Mucosa of stomach (tissue), 1 donor: Measurements from ENCODE around the gene ARMH2.

Source experiments
- H3K27me3 ChIP-seq: one replicate; pipeline ENCODE4 v1.7.0; 2013; ENCODE audit warnings: mild to moderate bottlenecking, low read length; ENCODE audit not compliant: control insufficient read depth, insufficient read depth
- H3K36me3 ChIP-seq: one replicate; pipeline ENCODE4 v1.7.0; 2013; ENCODE audit warnings: low read length; ENCODE audit not compliant: control insufficient read depth, insufficient read depth
- H3K4me1 ChIP-seq: one replicate; pipeline ENCODE4 v1.7.0; 2013; ENCODE audit warnings: mild to moderate bottlenecking, low read length; ENCODE audit not compliant: control insufficient read depth, insufficient read depth
- H3K4me3 ChIP-seq: one replicate; pipeline ENCODE4 v1.7.0; 2013; ENCODE audit warnings: low read length
- H3K9ac ChIP-seq: one replicate; pipeline ENCODE4 v1.7.0; 2013; ENCODE audit warnings: mild to moderate bottlenecking, low read length, moderate library complexity
- H3K9me3 ChIP-seq: one replicate; pipeline ENCODE4 v1.7.0; 2013; ENCODE audit warnings: mild to moderate bottlenecking, low read length, moderate library complexity; ENCODE audit not compliant: control insufficient read depth
- donor health status: Pancreatic carcinoma.

Gene ARMH2

GRCh38 chr6:24831771-24832716, 33.3 kb upstream of the ARMH2 start:
- no peaks in the 10 kb centered on the region for H3K4me1 ChIP-seq
- H3K27me3 ChIP-seq, result no peaks in the 10 kb centered on the region
- H3K4me3 ChIP-seq, result no peak overlapping the region
- H3K9me3 ChIP-seq, result no peaks in the 10 kb centered on the region
- no peak overlapping the region for H3K9ac ChIP-seq
- H3K36me3 ChIP-seq, result no peaks in the 10 kb centered on the region

- Histone ChIP-seq H3K9me3 (no peaks in the 10 kb centered on the region), H3K9ac (no peak overlapping the region), H3K4me1 (no peaks in the 10 kb centered on the region), H3K36me3 (no peaks in the 10 kb centered on the region), H3K4me3 (no peak overlapping the region), H3K27me3 (no peaks in the 10 kb centered on the region)
Measured at GRCh38 chr6:24829657-24830056, 30.9 kb upstream of the ARMH2 start.

GRCh38 chr6:24827970-24828369, 29.3 kb upstream of the ARMH2 start:
- Histone ChIP-seq H3K9me3 (no peaks in the 10 kb centered on the region), H3K9ac (no peak overlapping the region), H3K36me3 (no peaks in the 10 kb centered on the region), H3K27me3 (no peaks in the 10 kb centered on the region), H3K4me1 (no peaks in the 10 kb centered on the region), H3K4me3 (no peak overlapping the region)

GRCh38 chr6:24827162-24827561, 28.4 kb upstream of the ARMH2 start:
- Histone ChIP-seq H3K4me3 (no peak overlapping the region), H3K4me1 (no peaks in the 10 kb centered on the region), H3K9ac (no peak overlapping the region), H3K36me3 (no peaks in the 10 kb centered on the region), H3K9me3 (no peaks in the 10 kb centered on the region), H3K27me3 (no peaks in the 10 kb centered on the region)

GRCh38 chr6:24825130-24825630, 26.5 kb upstream of the ARMH2 start:
- H3K9ac ChIP-seq, result no peak overlapping the region
- H3K4me1 ChIP-seq, result no peaks in the 10 kb centered on the region
- no peaks in the 10 kb centered on the region for H3K27me3 ChIP-seq
- H3K36me3 ChIP-seq, result no peaks in the 10 kb centered on the region
- H3K9me3 ChIP-seq, result no peaks in the 10 kb centered on the region
- H3K4me3 ChIP-seq, result no peak overlapping the region

- H3K27me3 ChIP-seq, result no peaks in the 10 kb centered on the region
- H3K4me3 ChIP-seq, result no peak overlapping the region
- no peak overlapping the region for H3K9ac ChIP-seq
- H3K9me3 ChIP-seq, result no peaks in the 10 kb centered on the region
- no peaks in the 10 kb centered on the region for H3K36me3 ChIP-seq
- H3K4me1 ChIP-seq, result no peaks in the 10 kb centered on the region
Measured at GRCh38 chr6:24824142-24824938, 25.6 kb upstream of the ARMH2 start.

GRCh38 chr6:24823185-24823584, 24.5 kb upstream of the ARMH2 start:
- no peaks in the 10 kb centered on the region for H3K27me3 ChIP-seq
- H3K9me3 ChIP-seq, result no peaks in the 10 kb centered on the region
- H3K4me1 ChIP-seq, result no peaks in the 10 kb centered on the region
- no peak overlapping the region for H3K9ac ChIP-seq
- H3K4me3 ChIP-seq, result no peak overlapping the region
- no peaks in the 10 kb centered on the region for H3K36me3 ChIP-seq

GRCh38 chr6:24822696-24823095, 24.0 kb upstream of the ARMH2 start:
- Histone ChIP-seq H3K36me3 (no peaks in the 10 kb centered on the region), H3K9ac (no peak overlapping the region)

GRCh38 chr6:24821860-24822444, 23.2 kb upstream of the ARMH2 start:
- H3K4me3 ChIP-seq, result no peak overlapping the region
- no peaks in the 10 kb centered on the region for H3K27me3 ChIP-seq
- H3K9me3 ChIP-seq, result no peaks in the 10 kb centered on the region
- H3K4me1 ChIP-seq, result no peaks in the 10 kb centered on the region
- H3K36me3 ChIP-seq, result no peaks in the 10 kb centered on the region
- no peak overlapping the region for H3K9ac ChIP-seq

More at GRCh38 chr6:24822696-24823095, 24.0 kb upstream of the ARMH2 start:
- no peaks in the 10 kb centered on the region for H3K4me1 ChIP-seq
- no peaks in the 10 kb centered on the region for H3K27me3 ChIP-seq
- H3K4me3 ChIP-seq, result no peak overlapping the region
- H3K9me3 ChIP-seq, result no peaks in the 10 kb centered on the region

- Histone ChIP-seq H3K27me3 (no peaks in the 10 kb centered on the region), H3K9me3 (no peaks in the 10 kb centered on the region), H3K4me1 (no peaks in the 10 kb centered on the region), H3K9ac (no peak overlapping the region), H3K36me3 (no peaks in the 10 kb centered on the region), H3K4me3 (no peak overlapping the region)
Measured at GRCh38 chr6:24818346-24818745, 19.6 kb upstream of the ARMH2 start.

- Histone ChIP-seq H3K4me1 (no peaks in the 10 kb centered on the region), H3K27me3 (no peaks in the 10 kb centered on the region), H3K36me3 (no peaks in the 10 kb centered on the region), H3K4me3 (no peak overlapping the region), H3K9ac (no peak overlapping the region), H3K9me3 (no peaks in the 10 kb centered on the region)
Measured at GRCh38 chr6:24809728-24810127, 11.0 kb upstream of the ARMH2 start.

- no peak overlapping the region for H3K4me3 ChIP-seq
- H3K4me1 ChIP-seq, result no peaks in the 10 kb centered on the region
- no peak overlapping the region for H3K9ac ChIP-seq
- no peaks in the 10 kb centered on the region for H3K27me3 ChIP-seq
- H3K36me3 ChIP-seq, result no peaks in the 10 kb centered on the region
- no peaks in the 10 kb centered on the region for H3K9me3 ChIP-seq
Measured at GRCh38 chr6:24807584-24807983, 8.9 kb upstream of the ARMH2 start.
